HG03439 (cell line): ENCODE measurements around the gene SIX1.

Experiments used
- ATAC-seq: cut with Tn5 transposase; IDR thresholded peaks from one replicate; pipeline ENCODE4 v1.9.1; 2021; ENCODE audit warnings: mild to moderate bottlenecking, moderate library complexity; ENCODE audit not compliant: unreplicated experiment

The SIX1 gene

GRCh38 chr14:60602291-60602690, 47.0 kb downstream of the SIX1 start:
- no peak for ATAC-seq

GRCh38 chr14:60599727-60600126, 49.5 kb downstream of the SIX1 start:
- ATAC-seq = no peak

- no peak for ATAC-seq
Measured at GRCh38 chr14:60596139-60596538, 53.1 kb downstream of the SIX1 start.

GRCh38 chr14:60594062-60594461, 55.2 kb downstream of the SIX1 start:
- no peak for ATAC-seq
